AG04450 (cell line): ENCODE data around the gene PSTPIP1. TPM values are rescaled to one million over a fixed set of nuclear protein-coding genes. Genes with fewer than 3 reads are reported as not detected.

ENCODE experiments used
- CTCF ChIA-PET: fragments of 300-600, 350-600 bp; formaldehyde crosslinking; extraction: SDS; loops from one replicate; lab custom pipeline; 2022; ENCODE audit warnings: antibody characterized with exemption, inconsistent platforms; lab: Charles Lee
- POLR2A ChIA-PET: fragments of 350-600 bp; formaldehyde crosslinking; extraction: SDS; loops from one replicate; lab custom pipeline; 2021; ENCODE audit warnings: antibody characterized with exemption, inconsistent platforms; lab: Yijun Ruan, JAX
- DNase-seq: peaks from one replicate; pipeline ENCODE4 v3.0.0-alpha.2; 2011; ENCODE audit warnings: low read depth, low spot score
- H3K27ac ChIP-seq: one replicate; pipeline ENCODE4 v1.5.1; 2012; ENCODE audit warnings: low read depth, low read length, control low read depth
- H3K27me3 ChIP-seq: one replicate; pipeline ENCODE4 v1.6.0; 2012; ENCODE audit warnings: low read length; ENCODE audit not compliant: control insufficient read depth, insufficient read depth
- H3K4me3 ChIP-seq: 2 replicates; pipeline ENCODE4 v1.5.1; 2011; ENCODE audit warnings: mild to moderate bottlenecking, low read depth, low read length, control low read depth
- H3K9me3 ChIP-seq: 2 replicates; pipeline ENCODE4 v1.5.1; 2012; ENCODE audit warnings: low read length; ENCODE audit not compliant: control insufficient read depth, insufficient read depth
- polyA plus RNA-seq: library from polyadenylated mRNA; depleted of rRNA; stranded (reverse); fragments of >200 nt; gene quantifications from 2 replicates; pipeline ENCODE4 v1.2.3, GENCODE V29; 2011
- TF ChIP-seq, protein P1 (sequence below): IDR thresholded peaks from 2 replicates; pipeline ENCODE4 v1.5.1; 2011; ENCODE audit warnings: low read depth, low read length, control low read depth, inconsistent platforms

PSTPIP1 gene
- polyA plus RNA-seq, 1 experiment: 0.21 TPM

DNA sequence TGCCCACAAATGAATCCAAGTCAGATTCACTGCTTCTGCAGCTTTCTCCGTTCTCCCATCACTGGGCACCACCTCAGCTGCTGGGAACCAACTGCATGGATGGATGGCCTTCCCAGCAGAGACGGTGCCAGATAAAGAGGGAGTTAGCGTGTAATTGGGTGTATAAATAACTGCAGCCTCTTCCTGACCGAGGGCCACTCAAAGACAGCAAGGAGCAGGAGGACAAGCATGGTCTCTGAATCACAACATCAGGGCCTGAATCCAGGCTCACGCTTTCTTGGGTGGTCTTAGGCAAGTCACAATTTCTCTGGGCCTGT, 44.2 kb downstream of the PSTPIP1 start:
- ChIA-PET POLR2A (no interaction called here), CTCF (no interaction called here)
- no peak for DNase-seq
- Histone ChIP-seq H3K4me3 (no peak overlapping the region), H3K27me3 (no peaks in the 10 kb centered on the region), H3K27ac (no peak overlapping the region), H3K9me3 (peaks cover 4% of the 10 kb centered on the region; the same call in 1 of the 2 replicates)
- TF ChIP-seq, protein P1, sequence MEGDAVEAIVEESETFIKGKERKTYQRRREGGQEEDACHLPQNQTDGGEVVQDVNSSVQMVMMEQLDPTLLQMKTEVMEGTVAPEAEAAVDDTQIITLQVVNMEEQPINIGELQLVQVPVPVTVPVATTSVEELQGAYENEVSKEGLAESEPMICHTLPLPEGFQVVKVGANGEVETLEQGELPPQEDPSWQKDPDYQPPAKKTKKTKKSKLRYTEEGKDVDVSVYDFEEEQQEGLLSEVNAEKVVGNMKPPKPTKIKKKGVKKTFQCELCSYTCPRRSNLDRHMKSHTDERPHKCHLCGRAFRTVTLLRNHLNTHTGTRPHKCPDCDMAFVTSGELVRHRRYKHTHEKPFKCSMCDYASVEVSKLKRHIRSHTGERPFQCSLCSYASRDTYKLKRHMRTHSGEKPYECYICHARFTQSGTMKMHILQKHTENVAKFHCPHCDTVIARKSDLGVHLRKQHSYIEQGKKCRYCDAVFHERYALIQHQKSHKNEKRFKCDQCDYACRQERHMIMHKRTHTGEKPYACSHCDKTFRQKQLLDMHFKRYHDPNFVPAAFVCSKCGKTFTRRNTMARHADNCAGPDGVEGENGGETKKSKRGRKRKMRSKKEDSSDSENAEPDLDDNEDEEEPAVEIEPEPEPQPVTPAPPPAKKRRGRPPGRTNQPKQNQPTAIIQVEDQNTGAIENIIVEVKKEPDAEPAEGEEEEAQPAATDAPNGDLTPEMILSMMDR: no peak

DNA sequence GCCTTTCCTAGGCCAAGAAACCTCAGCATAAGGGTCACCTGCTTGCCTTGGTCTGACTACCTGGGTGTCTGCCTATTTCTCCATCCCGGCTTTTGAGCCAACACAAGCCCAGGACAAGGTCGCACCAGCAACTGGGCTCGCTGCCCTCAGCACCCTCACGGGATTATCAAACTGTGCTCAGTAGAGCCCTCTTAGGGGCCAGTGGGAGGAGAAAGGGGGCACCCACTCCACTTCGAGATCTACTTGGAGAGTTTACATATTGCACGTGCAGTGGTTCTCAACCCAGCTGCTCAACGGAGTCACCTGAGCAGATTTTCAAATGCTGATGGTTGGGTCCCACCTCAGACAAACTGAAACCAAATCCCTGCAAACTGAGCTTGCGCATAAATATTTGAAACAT, 44.9 kb downstream of the PSTPIP1 start:
- Histone ChIP-seq H3K27ac (no peak overlapping the region), H3K27me3 (no peaks in the 10 kb centered on the region), H3K4me3 (no peak overlapping the region), H3K9me3 (peaks cover 4% of the 10 kb centered on the region; the same call in 1 of the 2 replicates)
- POLR2A ChIA-PET: no interaction called here
- DNase-seq: no peak
- TF ChIP-seq, protein P1: no peak
- CTCF ChIA-PET: no interaction called here

DNA sequence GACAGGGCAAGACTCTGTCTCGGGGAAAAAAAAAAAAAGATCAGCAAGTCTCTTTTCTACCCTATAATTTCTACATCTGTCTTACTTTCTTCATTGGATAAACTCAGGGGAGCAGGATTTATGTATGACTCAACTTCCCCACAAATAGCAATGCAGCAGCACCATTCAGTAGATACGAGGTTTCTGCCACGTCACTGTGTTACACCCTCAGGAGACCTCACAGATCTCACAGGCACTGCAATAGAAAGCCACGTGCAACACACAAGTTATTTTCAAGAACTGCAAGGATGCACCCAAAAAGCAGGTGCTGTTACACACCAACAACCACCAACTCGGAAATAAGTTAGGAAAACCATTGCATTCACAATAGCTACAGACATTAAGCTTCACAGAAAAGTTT, 45.7 kb downstream of the PSTPIP1 start:
- H3K27ac ChIP-seq: peak overlapping the region; percentile 1
- no peak for DNase-seq
- H3K4me3 ChIP-seq: no peak overlapping the region
- no peaks in the 10 kb centered on the region for H3K27me3 ChIP-seq
- TF ChIP-seq, protein P1: no peak
- H3K9me3 ChIP-seq: peaks cover 4% of the 10 kb centered on the region; the same call in 1 of the 2 replicates
- CTCF ChIA-PET: no interaction called here
- POLR2A ChIA-PET: no interaction called here

DNA sequence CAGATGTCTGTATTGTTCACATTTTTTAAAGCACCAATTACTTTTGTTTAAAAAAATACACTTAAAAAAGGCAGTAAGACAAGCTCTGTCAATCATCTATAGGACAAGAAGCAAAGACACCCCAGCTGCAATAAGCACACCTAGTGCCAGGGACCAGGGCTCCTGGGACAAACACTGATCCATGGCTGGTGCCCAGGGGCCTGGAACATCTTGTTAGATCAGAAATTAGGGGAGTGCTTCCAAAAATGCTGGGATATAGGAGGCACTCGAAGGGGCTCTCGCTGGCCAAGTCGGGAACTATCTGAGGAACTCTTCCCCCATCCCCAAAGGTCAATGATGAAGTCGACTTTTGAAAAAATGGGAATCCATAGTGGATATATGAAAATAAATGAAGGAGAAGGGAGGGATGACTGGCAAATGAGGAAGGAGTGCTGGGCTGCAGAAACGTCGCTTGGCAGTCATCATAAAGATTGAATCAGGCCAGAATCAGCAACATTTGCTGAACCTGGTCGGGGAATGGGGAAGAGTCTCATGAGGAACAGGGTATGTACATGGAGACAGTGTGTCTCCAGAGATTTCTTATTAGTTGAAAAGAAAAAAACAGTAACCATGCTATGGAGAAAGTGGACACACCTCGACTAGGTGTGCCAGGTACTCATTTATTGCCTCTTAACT, 47.5 kb downstream of the PSTPIP1 start:
- no peak for DNase-seq
- Histone ChIP-seq H3K4me3 (no peak overlapping the region), H3K9me3 (peaks cover 4% of the 10 kb centered on the region; the same call in 1 of the 2 replicates), H3K27me3 (no peaks in the 10 kb centered on the region), H3K27ac (peak overlapping the region; percentile 2)
- ChIA-PET CTCF (no interaction called here), POLR2A (no interaction called here)
- TF ChIP-seq, protein P1: no peak

GRCh38 chr15:77042955-77043920, 48.3 kb downstream of the PSTPIP1 start:
- CTCF ChIA-PET: no interaction called here

More at GRCh38 chr15:77042955-77043920, 48.3 kb downstream of the PSTPIP1 start:
- no peak for DNase-seq
- H3K9me3 ChIP-seq: no peaks in the 10 kb centered on the region
- no peaks in the 10 kb centered on the region for H3K27me3 ChIP-seq
- no peak overlapping the region for H3K27ac ChIP-seq
- TF ChIP-seq, protein P1: no peak
- no peak overlapping the region for H3K4me3 ChIP-seq
- POLR2A ChIA-PET: no interaction called here
